Hypothalamus (tissue), 51 donors: ENCODE measurements around the gene CDR2.
A peak's percentile ranks its signal among the peaks of the same experiment; 100 is the strongest.
"Not testable (repeated sequence)": the region's sequence is repeated elsewhere in the genome, so short reads cannot be mapped to it uniquely, and the experiment has no call there.

Experiments
- DNase-seq, 51 donors: peaks; one replicate each; lab custom pipeline; 2025; lab: John Stamatoyannopoulos, UW

The CDR2 gene

GRCh38 chr16:22374311-22375116, at the start of gene CDR2:
Gene CDR2 (minus strand): TSS chr16:22374619. CDS start chr16:22374309, 310 bp downstream.
- DNase-seq = peak; percentile 31 to 98 (median 94)

GRCh38 chr16:22423716-22424115, 49.3 kb upstream of the CDR2 start:
- DNase-seq = no peak

DNA sequence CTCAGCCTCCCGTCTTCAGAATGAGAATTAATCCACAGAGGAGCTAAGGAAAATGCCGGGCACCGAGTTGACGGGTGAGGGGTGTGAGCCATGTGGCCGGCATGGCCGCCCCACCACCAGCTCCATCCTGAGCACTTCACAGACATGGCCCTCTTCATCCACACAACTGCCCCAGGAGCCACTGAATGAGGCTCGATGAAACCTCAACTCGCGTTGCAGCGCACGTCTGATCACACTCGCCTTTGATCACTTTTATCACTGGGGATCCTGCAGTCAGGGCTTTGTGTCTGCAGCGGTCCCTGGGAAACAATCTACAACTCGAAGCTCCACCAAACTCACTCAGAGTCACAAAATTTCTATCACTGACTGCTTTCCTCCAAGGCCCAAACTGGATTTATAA, 46.7 kb upstream of the CDR2 start:
- no peak for DNase-seq

DNA sequence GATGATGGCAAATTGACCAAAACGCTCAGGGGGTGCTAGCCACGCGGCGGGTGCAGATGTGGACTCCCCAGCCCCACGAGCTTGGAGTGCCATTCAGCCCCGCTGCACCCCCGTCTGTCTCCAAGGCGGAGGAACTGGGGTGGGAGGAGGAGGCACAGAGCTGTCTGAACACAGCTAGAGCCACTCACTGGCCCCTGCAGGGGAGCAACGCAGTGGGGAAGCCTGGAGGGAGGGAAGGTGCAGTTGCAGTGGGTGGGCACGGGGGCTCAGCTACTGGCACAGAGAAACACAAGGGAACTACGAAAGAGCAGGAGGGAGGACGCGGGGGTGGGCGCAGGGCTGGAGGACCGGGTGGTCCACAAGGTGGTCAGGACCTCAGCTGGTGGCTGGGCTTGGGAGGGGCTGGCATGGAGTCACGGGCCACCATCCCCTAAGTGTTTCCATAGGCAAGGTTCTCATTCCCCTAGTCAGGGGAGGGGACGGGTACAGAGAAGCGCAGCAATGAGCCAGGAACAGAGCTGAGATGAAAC, 46.3 kb upstream of the CDR2 start:
- no peak for DNase-seq

GRCh38 chr16:22419908-22420307, 45.5 kb upstream of the CDR2 start:
- DNase-seq = no peak

DNA sequence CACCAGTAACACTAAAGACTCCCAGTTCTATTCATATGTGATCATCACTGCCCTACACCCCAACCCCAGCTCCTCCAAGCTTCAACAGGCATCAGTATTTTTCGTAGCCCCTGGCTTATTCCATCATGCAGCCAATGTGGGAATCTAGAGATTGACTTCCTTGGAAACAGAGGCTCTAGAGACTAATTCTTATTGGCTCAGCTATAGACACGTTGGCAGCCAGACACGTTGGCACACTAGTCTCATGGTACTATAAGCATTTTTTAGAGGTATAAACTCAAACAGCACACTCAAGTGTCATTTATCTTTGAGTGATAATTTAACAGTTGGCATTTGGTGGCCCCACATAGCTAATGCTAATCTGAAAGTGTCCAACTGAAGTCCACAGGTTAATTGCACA, 44.4 kb upstream of the CDR2 start:
- DNase-seq = no peak

DNA sequence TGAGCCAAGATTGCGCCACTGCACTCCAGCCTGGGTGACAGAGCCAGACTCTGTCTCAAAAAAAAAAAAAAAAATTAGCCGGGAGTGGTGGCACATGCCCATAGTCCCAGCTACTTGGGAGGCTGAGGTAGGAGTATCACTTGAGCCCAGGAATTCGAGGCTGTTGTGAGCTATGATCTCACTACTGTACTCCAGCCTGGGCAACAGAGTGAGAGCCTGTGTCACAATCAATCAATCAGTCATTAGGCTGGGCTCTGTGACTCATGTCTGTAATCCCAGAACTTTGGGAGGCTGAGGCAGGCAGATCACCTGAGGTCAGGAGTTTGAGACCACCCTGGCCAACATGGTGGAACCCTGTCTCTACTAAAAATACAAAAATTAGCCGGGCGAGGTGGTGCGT, 43.4 kb upstream of the CDR2 start:
- DNase-seq = not testable (repeated sequence)

DNA sequence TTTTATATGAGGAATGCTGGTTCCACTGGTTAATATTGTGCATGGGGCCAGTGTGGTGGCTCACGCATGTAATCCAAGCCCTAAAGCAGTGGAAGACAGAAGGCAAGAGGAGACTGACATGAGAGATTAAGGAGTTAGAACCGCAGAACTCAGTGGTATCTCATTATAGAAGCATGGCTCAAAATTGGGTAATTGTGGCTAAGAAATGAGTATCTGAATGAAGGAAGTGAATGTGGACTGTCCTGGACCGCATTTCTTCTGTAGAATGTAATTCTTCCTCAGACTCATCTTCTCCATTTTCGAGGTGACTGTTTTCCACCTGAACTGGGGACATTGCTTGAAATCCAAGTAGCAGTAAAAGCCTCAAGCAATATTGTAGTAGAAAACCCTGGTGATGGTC, 42.6 kb upstream of the CDR2 start:
- DNase-seq = no peak

DNA sequence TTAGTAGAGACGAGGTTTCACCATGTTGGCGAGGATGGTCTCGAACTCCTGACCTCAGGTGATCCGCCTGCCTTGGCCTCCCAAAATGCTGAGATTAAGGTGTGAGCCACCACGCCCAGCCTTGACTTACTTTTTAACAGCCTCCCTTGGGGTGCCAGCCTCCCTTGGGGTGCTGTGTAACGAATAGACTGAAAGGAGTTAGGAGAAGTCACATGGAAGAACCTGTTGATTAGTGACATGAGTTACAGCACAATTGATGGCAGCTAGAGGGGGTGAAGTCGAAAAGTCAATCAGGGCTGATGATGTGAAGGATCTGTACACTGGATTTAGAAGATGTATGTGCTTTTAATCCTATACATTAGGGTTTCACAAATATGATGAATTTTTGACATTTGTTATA, 39.4 kb upstream of the CDR2 start:
- no peak for DNase-seq

DNA sequence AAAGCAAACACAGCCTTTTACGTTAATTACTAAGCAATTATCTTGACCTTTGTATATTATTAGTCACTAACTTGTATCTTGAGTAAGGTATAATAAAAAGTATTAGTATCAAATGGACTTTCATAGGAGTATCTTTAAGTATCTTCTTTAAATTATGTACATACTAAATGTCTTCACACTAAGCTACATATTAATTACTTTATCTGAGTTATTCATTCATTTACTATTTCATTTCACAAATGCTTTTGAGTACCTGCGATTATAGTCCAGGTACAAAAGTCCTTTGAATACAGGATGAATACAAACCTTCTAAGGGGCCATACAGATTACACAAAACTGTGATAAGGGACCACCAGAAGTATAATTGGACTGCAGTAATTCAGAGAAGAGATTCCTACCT, 33.1 kb upstream of the CDR2 start:
- no peak for DNase-seq

DNA sequence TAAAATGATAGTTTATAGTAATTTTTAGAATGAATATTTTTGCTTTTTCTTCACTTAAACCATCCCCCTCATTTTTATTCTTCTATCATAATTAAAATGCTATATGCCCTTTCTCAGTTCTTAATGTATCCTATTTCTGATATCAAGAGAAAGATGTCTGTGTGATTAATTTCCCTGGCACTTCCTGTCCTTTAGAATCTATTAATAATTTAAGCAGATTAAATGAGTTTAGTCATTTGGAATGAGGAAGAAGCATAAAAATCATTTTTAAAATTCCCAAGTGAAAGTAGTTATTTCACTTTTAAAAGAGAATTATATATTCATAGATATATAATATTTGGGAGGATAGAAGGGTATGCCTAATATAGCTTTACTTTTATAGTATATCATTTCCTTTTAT, 27.8 kb upstream of the CDR2 start:
- no peak for DNase-seq

DNA sequence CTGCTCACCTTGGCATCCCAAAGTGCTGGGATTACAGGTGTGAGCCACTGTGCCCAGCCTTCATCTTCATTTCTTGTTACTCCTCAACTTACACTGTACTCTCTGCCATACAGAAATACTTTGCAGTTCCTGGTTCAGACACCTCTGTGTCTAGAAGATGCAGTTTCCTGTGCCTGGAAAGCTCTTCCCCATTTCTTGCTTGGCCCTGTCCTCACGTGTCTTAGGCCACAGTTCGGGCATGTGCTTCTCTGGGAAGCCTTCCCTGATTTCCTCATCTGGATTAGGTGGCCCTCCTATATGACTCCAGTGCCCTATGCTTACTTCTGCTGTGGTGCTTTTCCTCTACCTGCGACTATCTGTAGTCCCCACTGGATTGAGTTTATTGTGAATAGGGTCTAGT, 26.5 kb upstream of the CDR2 start:
- no peak for DNase-seq

- DNase-seq = no peak
Measured at GRCh38 chr16:22397931-22398330, 23.5 kb upstream of the CDR2 start.

DNA sequence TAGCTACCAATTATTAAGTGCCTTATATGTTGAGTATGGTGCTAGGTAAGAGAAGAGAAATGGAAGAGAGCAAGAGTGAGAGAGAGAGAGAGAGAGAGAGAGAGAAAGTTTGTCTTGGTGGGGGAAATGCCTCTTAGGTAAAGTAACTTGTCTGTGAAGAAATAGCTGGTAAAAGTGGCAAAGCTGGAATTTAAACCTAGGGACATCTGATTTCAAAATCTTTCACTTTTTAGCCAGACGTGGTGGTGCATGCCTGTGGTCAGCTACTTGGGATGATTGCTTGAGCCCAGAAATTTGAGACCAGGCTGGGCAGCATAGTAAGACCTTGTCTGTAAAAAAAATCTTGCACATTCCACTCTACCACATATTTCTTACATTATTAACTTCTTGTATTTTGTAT, 23.0 kb upstream of the CDR2 start:
- no peak for DNase-seq

DNA sequence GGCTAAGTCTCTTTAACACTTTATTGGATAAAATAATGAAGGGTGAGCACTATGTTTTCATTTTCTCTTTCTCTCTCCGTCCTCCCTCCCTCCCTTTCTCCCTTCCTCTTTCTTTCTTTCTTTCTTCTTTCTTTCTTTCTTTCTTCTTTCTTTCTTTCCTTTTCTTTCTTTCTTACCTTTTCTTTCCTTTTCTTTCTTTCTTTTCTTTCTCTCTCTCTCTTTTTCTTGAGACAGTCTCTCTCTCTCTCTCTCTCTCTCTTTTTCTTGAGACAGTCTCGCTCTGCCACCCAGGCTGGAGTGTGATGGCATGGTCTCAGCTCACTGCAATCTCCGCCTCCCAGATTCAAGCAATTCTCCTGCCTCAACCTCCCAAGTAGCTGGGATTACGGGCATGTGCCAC, 21.5 kb upstream of the CDR2 start:
- no peak for DNase-seq

GRCh38 chr16:22394121-22394520, 19.7 kb upstream of the CDR2 start:
- DNase-seq = no peak

DNA sequence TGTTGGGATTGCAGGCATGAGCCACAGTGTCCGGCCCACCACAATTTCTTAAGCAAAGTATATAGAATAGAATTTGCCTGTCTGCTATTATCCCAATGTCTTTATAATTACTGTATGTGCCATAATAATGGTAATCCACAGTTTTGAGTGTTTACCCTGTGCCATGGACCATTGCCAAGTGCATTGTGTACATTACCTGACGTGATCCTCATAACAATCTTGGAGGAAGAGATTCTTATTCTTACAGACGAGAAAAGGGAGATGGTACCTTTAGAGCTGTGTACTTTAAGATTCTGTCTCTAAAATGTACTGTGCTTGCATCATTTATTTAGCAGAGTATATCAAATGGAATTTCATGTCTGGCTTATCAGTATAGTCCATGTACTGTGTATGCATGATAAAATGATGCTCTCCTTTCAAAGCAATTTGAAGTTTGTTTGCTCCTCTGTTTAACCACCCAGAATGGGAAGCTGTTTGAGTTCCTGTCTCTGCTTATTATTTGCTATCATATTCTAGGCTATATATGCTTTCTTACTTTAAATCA, 13.8 kb upstream of the CDR2 start:
- DNase-seq = no peak

- no peak for DNase-seq
Measured at GRCh38 chr16:22386976-22387375, 12.6 kb upstream of the CDR2 start.

DNA sequence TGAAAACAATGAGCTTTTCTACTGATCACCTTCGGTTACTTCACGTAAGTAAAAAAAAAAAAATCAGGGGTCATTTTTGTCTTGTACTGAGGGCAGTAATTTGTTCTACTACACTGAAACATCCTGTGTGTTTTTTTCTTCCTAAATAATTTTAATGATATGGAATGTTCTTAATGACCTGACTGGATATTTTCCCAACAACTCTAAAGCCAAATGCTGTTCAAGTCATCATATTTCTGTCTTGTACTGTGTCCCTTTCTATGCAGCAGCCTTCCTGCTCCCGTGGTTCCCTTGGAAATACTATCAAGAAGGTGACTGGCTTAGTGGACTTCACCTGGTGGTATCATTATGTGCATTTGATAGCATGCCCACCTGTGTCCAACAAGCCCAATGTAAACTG, 10.8 kb upstream of the CDR2 start:
- DNase-seq = no peak

DNA sequence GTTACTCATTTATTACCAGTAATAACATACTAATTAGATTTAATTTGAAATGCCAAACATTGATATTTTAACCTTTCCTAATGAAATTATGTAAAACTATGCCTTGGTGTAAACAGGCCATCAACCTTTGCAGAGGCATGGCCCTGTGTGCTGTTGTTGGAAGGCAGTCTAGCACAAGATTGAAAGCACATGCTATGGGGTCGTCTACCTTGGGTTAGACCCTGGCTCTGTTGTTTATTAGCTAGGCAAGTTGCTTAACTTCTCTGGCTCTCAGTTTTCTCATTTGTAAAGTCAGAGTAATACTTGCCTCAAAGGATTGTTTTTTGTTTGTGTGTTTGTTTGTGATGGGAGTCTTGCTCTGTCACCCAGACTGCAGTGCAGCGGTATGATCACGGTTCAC, 9.4 kb upstream of the CDR2 start:
- no peak for DNase-seq

GRCh38 chr16:22381392-22381791, 7.0 kb upstream of the CDR2 start:
- DNase-seq = no peak

DNA sequence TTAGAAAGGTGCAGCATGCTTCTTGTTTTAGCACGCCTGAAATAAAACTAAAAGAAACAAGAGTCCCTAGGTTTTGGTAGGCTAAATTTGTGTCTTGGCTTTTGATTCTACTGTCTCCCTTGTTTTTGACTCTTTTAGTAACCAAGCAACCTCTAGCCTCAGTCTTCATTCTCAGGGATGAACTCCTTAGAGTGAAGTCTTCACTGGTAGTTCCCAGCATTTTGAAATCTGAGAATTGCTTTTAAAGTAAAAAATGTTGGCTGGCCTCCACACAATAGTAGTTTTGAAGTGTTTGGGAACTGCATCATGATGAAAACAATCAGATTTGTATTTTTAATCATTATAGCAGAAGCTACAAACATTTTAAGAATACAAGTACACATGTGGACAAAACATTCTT, 6.1 kb upstream of the CDR2 start:
- DNase-seq = no peak

DNA sequence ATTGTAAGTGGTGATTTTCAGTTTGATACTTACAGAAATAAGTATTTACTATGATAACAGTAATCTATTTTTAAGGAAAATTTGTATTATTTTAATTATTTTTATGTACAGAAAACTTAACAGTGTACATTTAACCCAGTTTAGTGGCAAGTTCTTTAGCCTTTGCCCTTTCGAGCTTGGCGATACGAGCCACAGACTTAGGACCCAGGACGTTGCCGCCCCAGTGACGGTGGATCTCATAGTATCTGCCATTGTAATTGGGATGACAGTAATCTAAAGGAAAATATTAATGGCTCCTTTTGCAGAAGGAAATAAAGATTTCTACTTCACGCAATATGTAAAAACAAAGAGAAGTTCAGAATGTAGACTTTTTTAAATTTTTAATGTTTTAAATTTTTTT, 5.2 kb upstream of the CDR2 start:
- DNase-seq = no peak
